GM19455 (cell line): ENCODE data around the gene SERPINB6.
"Not testable (repeated sequence)": the region's sequence is repeated elsewhere in the genome, so short reads cannot be mapped to it uniquely, and the experiment has no call there.

Source experiments
- ATAC-seq: cut with Tn5 transposase; IDR thresholded peaks from one replicate; pipeline ENCODE4 v1.9.1; 2021; ENCODE audit not compliant: unreplicated experiment

Gene SERPINB6

GRCh38 chr6:2917065-2917464 lies 54.3 kb downstream of the SERPINB6 start:
- ATAC-seq: no peak

GRCh38 chr6:2916158-2916925 lies 55.0 kb downstream of the SERPINB6 start:
- no peak for ATAC-seq

- no peak for ATAC-seq
Observed at GRCh38 chr6:2915150-2915549, 56.2 kb downstream of the SERPINB6 start.

GRCh38 chr6:2914318-2914660 lies 57.1 kb downstream of the SERPINB6 start:
- ATAC-seq: no peak

- no peak for ATAC-seq
Observed at GRCh38 chr6:2913621-2914317, 57.6 kb downstream of the SERPINB6 start.

- ATAC-seq: no peak
Observed at GRCh38 chr6:2911171-2911570, 60.2 kb downstream of the SERPINB6 start.

GRCh38 chr6:2909718-2910117 lies 61.6 kb downstream of the SERPINB6 start:
- ATAC-seq: no peak

GRCh38 chr6:2909051-2909606 lies 62.2 kb downstream of the SERPINB6 start:
- ATAC-seq: not testable (repeated sequence)

GRCh38 chr6:2908516-2908915 lies 62.9 kb downstream of the SERPINB6 start:
- ATAC-seq: not testable (repeated sequence)

- peak; percentile 36 for ATAC-seq
Observed at GRCh38 chr6:2903411-2904185, 67.8 kb downstream of the SERPINB6 start.

- not testable (repeated sequence) for ATAC-seq
Observed at GRCh38 chr6:2901645-2902502, 69.5 kb downstream of the SERPINB6 start.

GRCh38 chr6:2900821-2901644 lies 70.3 kb downstream of the SERPINB6 start:
- ATAC-seq: no peak

GRCh38 chr6:2900221-2900807 lies 71.1 kb downstream of the SERPINB6 start:
- no peak for ATAC-seq

GRCh38 chr6:2899596-2899995 lies 71.8 kb downstream of the SERPINB6 start:
- ATAC-seq: no peak
